DMS 273 treated with DMSO at 0.1 percent for 48 hours (cell line): ENCODE data around the gene MAPT.
"Not testable (repeated sequence)": the region's sequence is repeated elsewhere in the genome, so short reads cannot be mapped to it uniquely, and the experiment has no call there.

Source experiments
- DNase-seq: peaks from one replicate; lab custom pipeline; 2025; lab: John Stamatoyannopoulos, UW

MAPT gene

GRCh38 chr17:46009681-46010596, 115.6 kb downstream of the MAPT start:
- DNase-seq: no peak

GRCh38 chr17:46010597-46011186, 116.3 kb downstream of the MAPT start:
- DNase-seq: no peak

- no peak for DNase-seq
These were observed 117.6 kb downstream of the MAPT start for GRCh38 chr17:46011711-46012505.

- no peak for DNase-seq
These were observed 118.2 kb downstream of the MAPT start for GRCh38 chr17:46012506-46013079.

GRCh38 chr17:46013127-46013501, 118.8 kb downstream of the MAPT start:
- DNase-seq: no peak

- no peak for DNase-seq
These were observed 119.3 kb downstream of the MAPT start for GRCh38 chr17:46013502-46014165.

- DNase-seq: not testable (repeated sequence)
These were observed 125.1 kb downstream of the MAPT start for GRCh38 chr17:46019408-46019925.

- DNase-seq: no peak
These were observed 125.8 kb downstream of the MAPT start for GRCh38 chr17:46020023-46020761.

GRCh38 chr17:46020998-46021397, 126.6 kb downstream of the MAPT start:
- no peak for DNase-seq

- DNase-seq: not testable (repeated sequence)
These were observed 129.0 kb downstream of the MAPT start for GRCh38 chr17:46023366-46023765.

- DNase-seq: no peak
These were observed 129.5 kb downstream of the MAPT start for GRCh38 chr17:46023783-46024388.

- DNase-seq: no peak
These were observed 130.2 kb downstream of the MAPT start for GRCh38 chr17:46024590-46024989.

GRCh38 chr17:46025060-46025459, 130.7 kb downstream of the MAPT start:
- DNase-seq: no peak

- no peak for DNase-seq
These were observed 131.3 kb downstream of the MAPT start for GRCh38 chr17:46025510-46026165.

GRCh38 chr17:46026166-46027047, 132.1 kb downstream of the MAPT start:
- no peak for DNase-seq

GRCh38 chr17:46027048-46027975, 133.0 kb downstream of the MAPT start:
- DNase-seq: peak; percentile 34

- DNase-seq: no peak
These were observed 133.6 kb downstream of the MAPT start for GRCh38 chr17:46027976-46028325.

- DNase-seq: no peak
These were observed 134.0 kb downstream of the MAPT start for GRCh38 chr17:46028374-46028773.
